Ascending aorta (tissue), 2 donors: ENCODE results near the gene EXOC7. TPM values are rescaled to one million over a fixed set of nuclear protein-coding genes. Genes with fewer than 3 reads are reported as not detected.

Source experiments
- DNase-seq, 2 donors: peaks; one replicate each; pipeline ENCODE4 v3.0.0-alpha.2; 2019; ENCODE audit warnings: low spot score in 2 of 2
- H3K27ac ChIP-seq, 2 donors: fragments of 200-600 bp; sonication (generic); one replicate each; pipeline ENCODE4 v1.5.1; 2016 to 2017; ENCODE audit warnings: mild to moderate bottlenecking in 1 of 2
- H3K27me3 ChIP-seq: fragments of 200-600 bp; sonication (generic); one replicate; pipeline ENCODE4 v1.5.1; 2017
- H3K36me3 ChIP-seq, 2 donors: fragments of 200-600 bp; sonication (generic); one replicate each; pipeline ENCODE4 v1.5.1; 2016
- H3K4me1 ChIP-seq, 2 donors: fragments of 200-600 bp; sonication (generic); one replicate each; pipeline ENCODE4 v1.5.1; 2016 to 2017; ENCODE audit warnings: mild to moderate bottlenecking in 1 of 2
- H3K4me3 ChIP-seq, 2 donors: fragments of 200-600 bp; sonication (generic); one replicate each; pipeline ENCODE4 v1.5.1; 2016 to 2017; ENCODE audit warnings: mild to moderate bottlenecking in 1 of 2
- H3K9me3 ChIP-seq, 2 donors: fragments of 200-600 bp; sonication (generic); one replicate each; pipeline ENCODE4 v1.5.1; 2016
- intact Hi-C: fragments of 100-400 bp; cut with DNase I; formaldehyde crosslinking; loops from one replicate; pipeline ENCODE4 v1.15.1; 2023
- total RNA-seq: library from RNA; depleted of rRNA; stranded (reverse); fragments of >200 nt; gene quantifications from one replicate; pipeline ENCODE4 v1.1.0, GENCODE V29; 2016
- TF ChIP-seq, protein P1 (sequence below), 3 experiments: fragments of 200-600 bp in 2 of 3; fragments of 450-650 bp in 1 of 3; sonication (generic) in 2 of 3; IDR thresholded peaks; one replicate each; pipeline ENCODE4 v1.5.1; 2016 to 2019; ENCODE audit warnings: antibody characterized with exemption in 3 of 3, mild to moderate bottlenecking in 1 of 3, moderate library complexity in 1 of 3

EXOC7 gene
- total RNA-seq, 1 donor from 2014 or later, result 123 TPM

GRCh38 chr17:76088868-76089576 is 14.6 kb downstream of the EXOC7 start:
- Histone ChIP-seq H3K9me3 (no peaks in the 10 kb centered on the region), H3K27ac (no peak overlapping the region), H3K4me1 (no peaks in the 10 kb centered on the region), H3K27me3 (no peaks in the 10 kb centered on the region), H3K4me3 (no peak overlapping the region), H3K36me3 (peaks cover 96 to 98% of the 10 kb centered on the region in 2 donors)
- TF ChIP-seq, protein P1, sequence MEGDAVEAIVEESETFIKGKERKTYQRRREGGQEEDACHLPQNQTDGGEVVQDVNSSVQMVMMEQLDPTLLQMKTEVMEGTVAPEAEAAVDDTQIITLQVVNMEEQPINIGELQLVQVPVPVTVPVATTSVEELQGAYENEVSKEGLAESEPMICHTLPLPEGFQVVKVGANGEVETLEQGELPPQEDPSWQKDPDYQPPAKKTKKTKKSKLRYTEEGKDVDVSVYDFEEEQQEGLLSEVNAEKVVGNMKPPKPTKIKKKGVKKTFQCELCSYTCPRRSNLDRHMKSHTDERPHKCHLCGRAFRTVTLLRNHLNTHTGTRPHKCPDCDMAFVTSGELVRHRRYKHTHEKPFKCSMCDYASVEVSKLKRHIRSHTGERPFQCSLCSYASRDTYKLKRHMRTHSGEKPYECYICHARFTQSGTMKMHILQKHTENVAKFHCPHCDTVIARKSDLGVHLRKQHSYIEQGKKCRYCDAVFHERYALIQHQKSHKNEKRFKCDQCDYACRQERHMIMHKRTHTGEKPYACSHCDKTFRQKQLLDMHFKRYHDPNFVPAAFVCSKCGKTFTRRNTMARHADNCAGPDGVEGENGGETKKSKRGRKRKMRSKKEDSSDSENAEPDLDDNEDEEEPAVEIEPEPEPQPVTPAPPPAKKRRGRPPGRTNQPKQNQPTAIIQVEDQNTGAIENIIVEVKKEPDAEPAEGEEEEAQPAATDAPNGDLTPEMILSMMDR (IDR thresholded peaks at IDR 0.05), result no peak
- intact Hi-C loops, result no loop called here
- no peak for DNase-seq

DNA sequence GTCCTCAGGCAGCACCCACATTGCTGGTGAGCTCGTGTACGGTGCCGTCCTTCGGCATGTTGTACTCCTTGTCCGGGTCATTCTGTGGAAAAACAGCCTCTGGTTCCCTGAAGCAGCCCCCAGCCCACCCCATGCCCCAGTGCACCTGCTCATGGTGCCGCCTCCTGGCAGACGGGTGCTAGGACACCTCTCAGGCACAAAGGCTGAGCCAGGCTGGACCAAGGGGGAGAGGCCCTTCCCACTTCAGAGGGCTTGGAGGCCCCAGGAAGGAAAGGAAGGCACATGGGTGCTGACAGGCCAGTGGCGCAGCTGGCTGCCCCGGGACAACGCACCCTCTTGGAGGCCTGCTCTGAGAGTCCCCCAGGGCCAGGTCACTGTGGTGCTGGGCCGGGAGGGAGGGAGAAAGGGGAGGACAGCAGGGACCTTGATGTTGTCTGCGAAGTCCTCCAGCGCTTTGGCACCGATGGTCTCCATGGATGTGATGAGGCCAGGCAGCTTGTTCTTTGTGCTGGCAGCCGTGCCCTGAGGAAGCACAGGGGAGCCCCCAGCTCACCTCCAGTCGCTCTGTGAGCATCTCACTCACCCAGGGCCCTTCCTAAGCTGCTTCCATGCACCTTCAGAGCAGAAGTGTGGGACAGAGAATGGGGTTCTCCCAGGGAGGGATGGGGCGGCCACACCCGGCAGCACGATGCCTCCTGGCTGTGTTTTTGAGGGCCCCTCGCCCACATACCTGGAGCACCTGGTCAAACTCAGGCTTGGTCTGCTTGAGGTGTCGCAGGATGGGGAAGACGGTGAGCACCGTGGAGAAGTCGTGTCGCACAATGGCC is 15.3 kb downstream of the EXOC7 start:
- intact Hi-C loops, result no loop called here
- Histone ChIP-seq H3K27ac (no peak overlapping the region), H3K4me1 (no peaks in the 10 kb centered on the region), H3K4me3 (no peak overlapping the region), H3K36me3 (peaks cover 95 to 98% of the 10 kb centered on the region in 2 donors), H3K9me3 (no peaks in the 10 kb centered on the region), H3K27me3 (no peaks in the 10 kb centered on the region)
- TF ChIP-seq, protein P1 (IDR thresholded peaks at IDR 0.05), result no peak
- DNase-seq, result no peak

GRCh38 chr17:76087531-76087930 is 16.1 kb downstream of the EXOC7 start:
- peaks cover 92 to 96% of the 10 kb centered on the region in 2 donors for H3K36me3 ChIP-seq
- H3K27me3 ChIP-seq, result no peaks in the 10 kb centered on the region
- no peaks in the 10 kb centered on the region for H3K4me1 ChIP-seq
- intact Hi-C loops, result no loop called here
- no peaks in the 10 kb centered on the region for H3K9me3 ChIP-seq
- DNase-seq, result no peak
- TF ChIP-seq, protein P1 (IDR thresholded peaks at IDR 0.05), result no peak
- no peak overlapping the region for H3K27ac ChIP-seq
- no peak overlapping the region for H3K4me3 ChIP-seq

DNA sequence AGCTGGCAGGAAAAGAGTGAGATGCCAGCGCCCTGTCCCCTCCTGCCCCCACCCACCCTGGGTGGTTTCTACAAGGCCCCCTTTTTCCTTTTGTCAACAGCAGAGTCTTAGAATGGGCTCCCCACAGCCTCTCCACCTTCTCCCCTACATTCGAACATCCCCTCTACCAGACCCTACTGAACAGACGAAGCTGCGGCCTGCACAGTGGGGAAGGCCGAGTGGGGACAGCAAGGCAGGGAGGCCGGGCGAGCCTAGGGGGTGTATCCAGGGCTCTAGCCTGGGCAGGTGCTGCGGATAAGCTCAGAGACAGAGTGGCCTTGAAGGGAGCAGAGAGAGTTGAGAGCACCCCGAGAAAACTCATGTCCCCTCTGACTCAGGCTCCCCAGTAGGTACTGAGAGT is 17.2 kb downstream of the EXOC7 start:
- TF ChIP-seq, protein P1 (IDR thresholded peaks at IDR 0.05), result no peak
- H3K36me3 ChIP-seq, result peaks cover 80 to 86% of the 10 kb centered on the region in 2 donors
- no peaks in the 10 kb centered on the region for H3K9me3 ChIP-seq
- intact Hi-C loops, result no loop called here
- H3K27me3 ChIP-seq, result no peaks in the 10 kb centered on the region
- DNase-seq, result no peak
- H3K27ac ChIP-seq, result no peak overlapping the region
- H3K4me3 ChIP-seq, result no peak overlapping the region
- H3K4me1 ChIP-seq, result no peaks in the 10 kb centered on the region

DNA sequence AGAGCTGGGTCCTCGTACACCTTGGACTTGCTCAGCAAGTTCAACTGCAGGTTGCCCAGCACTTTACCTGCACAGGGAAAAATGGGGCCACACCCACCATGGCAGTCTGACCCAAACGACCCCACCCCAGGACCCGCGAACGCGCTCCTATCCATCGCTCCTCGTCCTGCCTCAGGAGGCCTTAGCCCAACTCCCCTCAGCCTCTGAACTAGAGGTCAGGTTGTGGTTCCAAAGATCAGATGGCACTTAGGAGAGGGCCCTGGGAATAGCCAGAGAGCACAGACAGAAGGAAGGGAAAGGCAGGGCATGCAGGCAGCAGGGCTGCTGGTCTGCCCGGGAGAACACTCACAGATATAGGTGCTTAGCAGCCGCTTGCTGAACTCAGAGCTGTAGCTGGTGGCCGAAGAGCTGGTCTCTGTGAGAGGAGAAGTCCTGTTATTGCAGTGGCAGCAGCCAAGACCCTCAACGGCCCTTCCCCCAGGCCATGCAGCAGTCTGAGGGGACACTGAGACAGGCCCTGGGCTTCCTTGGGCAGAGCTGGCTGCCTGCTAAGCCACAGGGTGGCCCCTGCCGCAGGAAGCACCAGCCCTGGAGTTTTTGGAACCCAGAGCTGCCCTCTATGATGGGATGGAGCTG is 17.7 kb downstream of the EXOC7 start:
- Histone ChIP-seq H3K4me3 (no peak overlapping the region), H3K27me3 (no peaks in the 10 kb centered on the region), H3K36me3 (peaks cover 75 to 81% of the 10 kb centered on the region in 2 donors), H3K27ac (no peak overlapping the region), H3K9me3 (no peaks in the 10 kb centered on the region), H3K4me1 (no peaks in the 10 kb centered on the region)
- intact Hi-C loops, result no loop called here
- TF ChIP-seq, protein P1 (IDR thresholded peaks at IDR 0.05), result no peak
- DNase-seq, result no peak
